ENCODE measurements around the gene GNB3.
"Not testable (repeated sequence)": the region's sequence is repeated elsewhere in the genome, so short reads cannot be mapped to it uniquely, and the experiment has no call there.

GNB3 gene

DNA sequence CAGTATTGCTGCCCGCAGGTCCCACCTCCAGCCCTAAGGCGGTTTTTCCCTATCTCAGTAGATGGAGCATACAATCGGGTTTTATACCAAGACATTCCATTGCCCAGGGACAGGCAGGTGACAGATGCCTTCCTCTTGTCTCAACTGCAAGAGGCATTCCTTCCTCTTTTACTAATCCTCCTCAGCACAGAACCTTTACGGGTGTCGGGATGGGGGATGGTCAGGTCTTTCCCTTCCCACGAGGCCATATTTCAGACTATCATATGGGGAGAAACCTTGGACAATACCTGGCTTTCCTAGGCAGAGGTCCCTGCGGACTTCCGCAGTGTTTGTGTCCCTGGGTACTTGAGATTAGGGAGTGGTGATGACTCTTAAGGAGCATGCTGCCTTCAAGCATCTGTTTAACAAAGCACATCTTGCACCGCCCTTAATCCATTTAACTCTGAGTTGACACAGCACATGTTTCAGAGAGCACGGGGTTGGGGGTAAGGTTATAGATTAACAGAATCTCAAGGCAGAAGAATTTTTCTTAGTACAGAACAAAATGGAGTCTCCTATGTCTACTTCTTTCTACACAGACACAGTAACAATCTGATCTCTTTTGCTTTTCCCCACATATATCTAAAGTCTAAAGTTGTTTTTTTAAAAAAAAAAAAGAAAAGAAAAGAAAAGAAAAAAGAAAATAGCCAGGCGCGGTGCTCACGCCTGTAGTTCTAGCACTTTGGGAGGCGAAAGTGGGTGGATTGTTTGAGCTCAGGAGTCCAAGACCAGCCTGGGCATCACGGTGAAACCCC is 45.7 kb downstream of the GNB3 start:
- not testable (repeated sequence) for DNase-seq

DNA sequence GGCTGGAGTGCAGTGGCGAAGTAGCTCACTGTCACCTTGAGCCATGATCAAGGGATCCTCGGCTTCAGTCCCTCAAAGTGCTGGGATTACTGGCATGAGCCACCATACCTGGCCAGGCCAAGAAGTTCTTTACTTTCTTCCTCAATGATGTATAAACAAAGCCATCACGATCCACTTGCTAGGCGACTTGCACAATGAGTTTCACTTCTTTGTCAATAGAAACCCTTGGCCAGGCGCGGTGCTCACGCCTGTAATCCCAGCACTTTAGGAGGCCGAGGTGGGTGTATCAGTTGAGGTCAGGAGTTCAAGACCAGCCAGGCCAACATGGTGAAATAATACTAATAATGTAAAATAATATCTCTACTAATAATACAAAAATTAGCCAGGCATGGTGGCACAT is 46.7 kb downstream of the GNB3 start:
- DNase-seq: no peak

DNA sequence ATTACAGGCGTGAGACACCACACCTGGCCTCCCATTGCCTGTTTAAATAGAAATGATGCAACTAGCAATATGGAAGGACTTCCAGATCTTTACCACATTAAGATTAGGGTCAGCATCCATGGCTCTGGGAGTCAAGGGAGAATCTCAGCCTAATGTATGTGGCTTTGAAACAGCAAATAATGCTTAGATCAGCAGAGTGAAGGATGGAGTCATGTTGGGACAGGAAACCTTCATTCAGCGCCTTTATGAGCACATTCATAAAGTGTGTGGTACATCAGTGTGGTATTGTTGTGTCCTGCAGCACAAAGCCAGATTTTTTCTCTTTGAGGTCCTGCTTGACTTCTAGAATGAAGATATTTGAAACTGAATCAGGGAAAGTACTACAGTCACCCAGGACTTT is 47.6 kb downstream of the GNB3 start:
- DNase-seq: no peak

DNA sequence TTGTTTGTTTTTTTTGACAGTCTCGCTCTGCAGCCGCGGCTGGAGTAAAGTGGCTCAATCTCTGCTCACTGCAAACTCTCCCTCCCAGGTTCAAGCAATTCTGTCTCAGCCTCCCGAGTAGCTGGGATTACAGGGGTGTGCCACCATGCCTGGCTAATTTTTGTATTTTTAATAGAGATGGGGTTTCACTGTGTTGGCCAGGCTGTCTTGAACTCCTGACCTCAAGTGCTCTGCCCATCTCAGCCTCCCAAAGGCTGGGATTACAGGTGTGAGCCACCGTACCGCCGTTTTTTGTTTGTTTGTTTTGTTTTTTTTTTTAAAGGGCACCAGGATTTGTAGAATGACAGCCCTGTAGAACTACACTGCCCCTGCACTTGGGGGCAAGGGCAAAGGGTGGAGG is 48.1 kb downstream of the GNB3 start:
- DNase-seq: not testable (repeated sequence)

DNA sequence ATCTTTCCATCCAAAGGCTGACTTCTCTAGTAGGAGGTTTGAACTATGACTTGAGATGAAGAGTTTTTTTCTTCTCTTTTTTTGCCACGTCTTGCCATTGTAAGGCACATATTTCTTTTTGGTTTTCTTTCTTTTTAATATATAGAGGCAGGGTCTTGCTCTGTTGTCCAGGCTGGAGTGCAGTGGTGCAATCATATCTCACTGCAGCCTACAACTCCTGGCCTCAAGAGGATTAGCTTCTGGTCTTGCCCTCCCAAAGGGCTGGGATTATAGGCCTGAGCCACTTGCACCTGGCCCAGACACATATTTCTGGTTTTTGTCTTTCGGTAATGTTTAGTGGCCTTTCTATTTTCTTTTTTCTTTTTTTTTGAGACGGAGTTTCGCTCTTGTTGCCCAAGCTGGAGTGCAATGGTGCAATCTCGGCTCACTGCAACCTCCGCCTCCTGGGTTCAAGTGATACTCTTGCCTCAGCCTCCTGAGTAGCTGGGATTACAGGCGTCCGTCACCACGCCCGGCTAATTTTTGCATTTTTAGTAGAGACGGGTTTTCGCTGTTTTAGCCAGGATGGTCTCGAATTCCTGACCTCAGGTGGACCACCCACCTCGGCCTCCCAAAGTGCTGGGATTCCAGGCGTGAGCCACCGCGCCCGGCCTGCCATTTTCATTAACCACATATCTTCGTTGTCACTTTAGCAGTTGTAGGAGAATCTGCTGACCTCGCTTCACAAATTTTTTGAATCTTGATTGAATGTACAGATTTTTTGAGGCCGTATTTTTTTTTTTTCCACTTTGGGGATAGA is 49.2 kb downstream of the GNB3 start:
- not testable (repeated sequence) for DNase-seq

DNA sequence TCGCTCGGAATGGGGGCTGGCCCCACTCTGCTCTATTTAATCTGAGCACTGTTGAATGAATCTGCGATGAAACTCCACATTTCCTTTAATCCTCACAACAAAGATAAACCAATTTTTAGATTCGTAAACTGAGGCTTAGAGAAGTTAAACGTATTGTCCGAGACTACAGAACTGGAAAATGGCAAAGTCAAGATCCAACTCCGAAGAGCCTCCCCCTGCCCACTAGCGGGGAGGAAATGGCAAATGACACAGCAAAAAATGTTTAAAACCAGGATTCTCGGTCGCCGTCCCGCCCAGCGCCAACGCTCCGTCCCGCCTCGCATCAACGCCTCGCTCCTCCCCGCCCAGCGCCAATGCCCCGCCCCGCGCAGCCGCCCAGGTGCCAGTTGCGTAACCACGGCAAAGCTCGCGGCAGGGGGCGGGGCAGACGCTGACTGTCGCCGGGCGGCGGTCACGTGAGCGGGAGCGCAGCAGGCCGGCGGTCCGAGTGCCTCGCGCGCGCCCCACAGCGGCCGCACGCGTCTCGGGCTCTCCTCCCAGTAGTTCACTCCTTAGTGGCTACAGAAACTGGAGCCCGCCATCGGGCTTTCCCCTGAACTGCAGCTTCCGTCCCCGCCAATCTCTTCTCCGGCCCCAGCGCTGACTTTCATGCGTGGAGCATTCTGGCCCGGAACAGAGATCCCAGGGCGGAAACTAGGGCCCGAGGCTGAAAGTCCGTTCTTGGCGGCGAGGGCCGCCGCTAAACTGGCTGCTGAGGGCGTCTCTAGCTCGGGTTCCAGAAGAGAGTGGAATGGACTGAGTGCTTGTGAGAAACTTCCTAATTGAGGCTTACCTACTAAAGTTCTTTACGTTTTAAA is 50.3 kb downstream of the GNB3 start:
- peak; percentile 98 for DNase-seq

DNA sequence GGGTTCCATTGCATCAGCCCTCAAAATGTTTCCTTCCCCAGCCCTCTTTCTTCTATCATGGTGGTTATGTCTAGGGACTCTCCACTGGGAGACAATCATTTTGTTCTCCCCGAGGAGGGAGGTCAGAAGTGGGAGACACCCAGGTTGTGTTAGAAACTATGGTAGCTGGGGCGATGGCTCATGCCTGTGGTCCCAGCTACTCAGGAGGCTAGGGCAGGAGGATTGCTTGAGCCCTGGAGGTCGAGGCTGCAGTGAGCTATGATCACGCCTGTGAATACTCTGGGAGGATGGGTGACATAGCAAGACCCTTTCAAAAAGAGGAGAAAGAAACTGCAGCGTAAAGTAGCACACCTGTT is 50.9 kb downstream of the GNB3 start:
- peak; percentile 67 for DNase-seq

DNA sequence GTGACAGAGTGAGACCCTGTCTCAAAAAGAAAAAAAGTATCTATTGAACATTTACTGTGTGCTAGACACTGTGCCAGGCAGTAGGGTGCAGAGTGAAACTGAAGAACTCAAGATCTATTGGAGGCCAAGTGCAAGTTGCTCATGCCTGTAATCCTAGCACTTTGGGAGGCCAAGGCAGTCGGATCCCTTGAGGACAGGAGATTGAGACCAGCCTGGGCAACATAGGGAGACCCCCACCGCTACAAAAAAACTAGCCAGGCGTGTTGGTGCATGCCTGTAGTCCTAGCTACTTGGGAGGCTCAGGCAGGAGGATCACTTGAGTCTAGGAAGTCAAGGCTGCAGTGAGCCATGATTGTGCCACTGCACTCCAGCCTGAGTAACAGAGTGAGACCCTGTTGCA is 52.0 kb downstream of the GNB3 start:
- DNase-seq: not testable (repeated sequence)

DNA sequence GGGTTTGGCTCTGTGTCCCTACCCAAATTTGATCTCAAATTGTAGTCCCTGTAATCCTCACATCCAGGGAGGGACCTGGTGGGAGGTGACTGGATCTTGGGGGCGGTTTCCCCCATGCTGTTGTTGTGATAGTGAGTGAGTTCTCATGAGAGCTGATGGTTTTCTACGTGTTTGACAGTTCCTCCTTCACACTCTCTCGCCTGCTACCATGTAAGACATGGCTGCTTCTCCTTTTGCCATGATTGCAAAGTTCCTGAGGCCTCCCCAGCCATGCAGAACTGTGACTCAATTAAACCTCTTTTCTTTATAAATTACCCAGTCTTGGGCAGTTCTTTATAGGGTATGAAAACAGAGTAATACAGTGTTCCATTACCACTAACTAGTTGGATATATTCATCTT is 53.6 kb downstream of the GNB3 start:
- no peak for DNase-seq
